ENCODE data around the gene FAS. TPM values are rescaled to one million over a fixed set of nuclear protein-coding genes. Genes with fewer than 3 reads are reported as not detected.

The FAS gene
- total and polyA plus RNA-seq, 2 experiments from 2014 or later, result 7.3 to 14.1 TPM

DNA sequence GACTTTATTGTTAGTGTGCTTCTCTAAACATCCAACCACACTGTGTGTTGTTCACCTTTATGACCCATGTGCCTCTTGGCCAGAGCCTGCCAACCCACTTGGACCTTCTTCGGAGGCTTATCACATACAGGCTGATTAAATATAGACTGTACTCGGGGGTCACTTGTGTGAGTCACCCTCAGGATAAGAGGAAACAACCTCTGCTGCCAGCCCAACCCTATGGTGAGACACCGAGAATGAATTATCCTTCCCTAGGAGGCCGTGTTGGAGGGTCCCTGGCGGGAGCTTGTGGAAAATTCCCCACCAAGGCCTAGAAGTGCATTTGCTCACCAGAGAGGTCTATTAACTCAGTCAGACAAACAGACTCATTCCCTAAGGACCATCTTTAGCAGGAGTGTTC, 63.0 kb downstream of the FAS start:
- H3K36me3 ChIP-seq (replicated peaks; ENCODE audit: insufficient read depth, low read depth), result no peaks in the 10 kb centered on the region
- H2AFZ ChIP-seq, result no peak overlapping the region
- no peaks in the 10 kb centered on the region for H4K20me1 ChIP-seq (ENCODE audit: insufficient read depth, poor library complexity, severe bottlenecking)
- no peaks in the 10 kb centered on the region for H3K27me3 ChIP-seq
- 73% methylated on average over 5 of the region's 5 CpGs for WGBS (ENCODE audit: low lambda C conversion rate, missing lambda C conversion rate)
- peak; percentile 23 for DNase-seq (ENCODE audit: low spot score)
- no peak overlapping the region for H3K4me3 ChIP-seq
- H3K4me2 ChIP-seq, result no peak overlapping the region
- no peaks in the 10 kb centered on the region for H3K4me1 ChIP-seq (ENCODE audit: insufficient read depth)
- TF ChIP-seq, protein P1, sequence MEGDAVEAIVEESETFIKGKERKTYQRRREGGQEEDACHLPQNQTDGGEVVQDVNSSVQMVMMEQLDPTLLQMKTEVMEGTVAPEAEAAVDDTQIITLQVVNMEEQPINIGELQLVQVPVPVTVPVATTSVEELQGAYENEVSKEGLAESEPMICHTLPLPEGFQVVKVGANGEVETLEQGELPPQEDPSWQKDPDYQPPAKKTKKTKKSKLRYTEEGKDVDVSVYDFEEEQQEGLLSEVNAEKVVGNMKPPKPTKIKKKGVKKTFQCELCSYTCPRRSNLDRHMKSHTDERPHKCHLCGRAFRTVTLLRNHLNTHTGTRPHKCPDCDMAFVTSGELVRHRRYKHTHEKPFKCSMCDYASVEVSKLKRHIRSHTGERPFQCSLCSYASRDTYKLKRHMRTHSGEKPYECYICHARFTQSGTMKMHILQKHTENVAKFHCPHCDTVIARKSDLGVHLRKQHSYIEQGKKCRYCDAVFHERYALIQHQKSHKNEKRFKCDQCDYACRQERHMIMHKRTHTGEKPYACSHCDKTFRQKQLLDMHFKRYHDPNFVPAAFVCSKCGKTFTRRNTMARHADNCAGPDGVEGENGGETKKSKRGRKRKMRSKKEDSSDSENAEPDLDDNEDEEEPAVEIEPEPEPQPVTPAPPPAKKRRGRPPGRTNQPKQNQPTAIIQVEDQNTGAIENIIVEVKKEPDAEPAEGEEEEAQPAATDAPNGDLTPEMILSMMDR (IDR thresholded peaks at IDR 0.05; ENCODE audit: poor library complexity), result no peak
- no peak for TF ChIP-seq EZH2phosphoT487 (IDR thresholded peaks at IDR 0.05; ENCODE audit: low read depth, severe bottlenecking, unreplicated experiment)
- TF ChIP-seq EZH2 (IDR thresholded peaks at IDR 0.05; ENCODE audit: borderline replicate concordance), result no peak
- H3K27ac ChIP-seq, result no peak overlapping the region
- no peaks in the 10 kb centered on the region for H3K9me2 ChIP-seq (replicated peaks; ENCODE audit: insufficient read depth)
- H3K9me3 ChIP-seq (ENCODE audit: low read depth), result no peaks in the 10 kb centered on the region
- no peaks in the 10 kb centered on the region for H3K79me2 ChIP-seq

DNA sequence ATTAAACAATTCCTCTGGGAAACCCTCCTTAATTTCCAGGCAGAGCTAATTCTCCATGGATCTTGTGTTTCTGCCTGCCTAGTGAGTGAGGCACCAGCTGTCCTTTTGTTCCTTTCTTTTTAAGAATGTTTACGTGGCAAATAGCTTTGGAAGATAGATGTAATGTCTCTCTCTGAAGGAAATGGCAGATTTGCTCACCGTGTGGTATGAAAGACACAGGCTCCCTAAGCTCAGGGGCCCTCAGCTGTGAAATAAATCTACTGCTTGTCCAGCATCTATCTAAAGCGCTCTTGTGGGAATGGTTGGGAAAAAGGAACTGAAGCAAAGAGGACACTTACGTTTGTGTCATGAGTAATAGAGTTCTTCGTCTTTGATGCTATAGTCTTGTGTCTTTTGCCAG, 64.6 kb downstream of the FAS start:
- TF ChIP-seq EZH2phosphoT487 (IDR thresholded peaks at IDR 0.05; ENCODE audit: low read depth, severe bottlenecking, unreplicated experiment) (no peak), EZH2 (IDR thresholded peaks at IDR 0.05; ENCODE audit: borderline replicate concordance) (no peak)
- TF ChIP-seq, protein P1 (IDR thresholded peaks at IDR 0.05; ENCODE audit: poor library complexity), result no peak
- H3K27ac ChIP-seq, result no peak overlapping the region
- no peaks in the 10 kb centered on the region for H3K9me3 ChIP-seq (ENCODE audit: low read depth)
- H3K4me1 ChIP-seq (ENCODE audit: insufficient read depth), result no peaks in the 10 kb centered on the region
- H2AFZ ChIP-seq, result no peak overlapping the region
- no peaks in the 10 kb centered on the region for H4K20me1 ChIP-seq (ENCODE audit: insufficient read depth, poor library complexity, severe bottlenecking)
- DNase-seq (ENCODE audit: low spot score), result no peak
- no peaks in the 10 kb centered on the region for H3K9me2 ChIP-seq (replicated peaks; ENCODE audit: insufficient read depth)
- H3K27me3 ChIP-seq, result no peaks in the 10 kb centered on the region
- no peaks in the 10 kb centered on the region for H3K36me3 ChIP-seq (replicated peaks; ENCODE audit: insufficient read depth, low read depth)
- H3K4me3 ChIP-seq, result no peak overlapping the region
- 62% methylated on average over 5 of the region's 5 CpGs for WGBS (ENCODE audit: low lambda C conversion rate, missing lambda C conversion rate)
- H3K79me2 ChIP-seq, result no peaks in the 10 kb centered on the region
- H3K4me2 ChIP-seq, result no peak overlapping the region

DNA sequence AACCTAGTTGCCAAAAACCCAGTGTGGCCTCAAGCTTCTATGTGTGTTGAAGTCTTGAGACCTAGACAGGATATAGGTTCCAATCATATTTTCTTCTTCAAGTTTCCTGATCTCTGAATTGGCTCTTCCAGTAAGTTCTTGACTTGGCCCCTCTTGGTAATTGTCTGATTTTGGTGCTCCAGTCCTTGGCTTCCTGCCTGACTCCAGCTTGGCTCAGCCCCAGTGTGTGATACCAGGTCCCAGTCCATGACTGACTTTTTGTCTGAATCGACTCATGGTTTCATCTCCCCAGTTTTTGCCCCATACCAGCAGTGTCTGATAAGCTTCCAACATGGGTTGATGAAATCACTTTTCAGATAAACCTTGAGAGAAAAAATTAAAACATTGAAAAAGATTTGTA, 72.3 kb downstream of the FAS start:
- no peaks in the 10 kb centered on the region for H3K4me1 ChIP-seq (ENCODE audit: insufficient read depth)
- H3K4me2 ChIP-seq, result no peak overlapping the region
- DNase-seq (ENCODE audit: low spot score), result no peak
- H4K20me1 ChIP-seq (ENCODE audit: insufficient read depth, poor library complexity, severe bottlenecking), result no peaks in the 10 kb centered on the region
- H3K9me2 ChIP-seq (replicated peaks; ENCODE audit: insufficient read depth), result no peaks in the 10 kb centered on the region
- H2AFZ ChIP-seq, result no peak overlapping the region
- no peak overlapping the region for H3K4me3 ChIP-seq
- no peaks in the 10 kb centered on the region for H3K36me3 ChIP-seq (replicated peaks; ENCODE audit: insufficient read depth, low read depth)
- H3K27ac ChIP-seq, result no peak overlapping the region
- 100% methylated on average over 1 of the region's 1 CpG for WGBS (ENCODE audit: low lambda C conversion rate, missing lambda C conversion rate)
- peaks cover 4% of the 10 kb centered on the region for H3K27me3 ChIP-seq
- H3K9me3 ChIP-seq (ENCODE audit: low read depth), result no peaks in the 10 kb centered on the region
- no peak for TF ChIP-seq EZH2 (IDR thresholded peaks at IDR 0.05; ENCODE audit: borderline replicate concordance)
- no peak for TF ChIP-seq EZH2phosphoT487 (IDR thresholded peaks at IDR 0.05; ENCODE audit: low read depth, severe bottlenecking, unreplicated experiment)
- TF ChIP-seq, protein P1 (IDR thresholded peaks at IDR 0.05; ENCODE audit: poor library complexity), result no peak
- no peaks in the 10 kb centered on the region for H3K79me2 ChIP-seq

DNA sequence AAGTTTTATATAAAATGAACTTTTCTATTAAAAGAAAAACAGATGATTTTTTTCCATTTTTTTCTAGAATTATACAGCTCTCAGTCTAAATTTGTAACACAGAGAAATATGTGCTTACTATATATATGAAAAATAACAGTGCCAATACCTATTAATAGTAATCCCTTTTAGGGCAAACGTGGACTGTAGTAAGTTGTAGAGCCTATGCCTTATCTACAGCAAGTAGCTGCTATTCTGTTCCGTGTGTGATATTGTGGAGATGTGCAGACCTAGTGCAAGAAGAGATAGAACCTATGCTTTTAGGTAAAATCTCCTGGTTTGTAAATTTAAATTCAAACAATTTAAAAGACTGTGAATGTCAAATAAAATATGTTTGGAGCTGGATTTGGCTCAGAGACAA, 72.9 kb downstream of the FAS start:
- no peaks in the 10 kb centered on the region for H3K36me3 ChIP-seq (replicated peaks; ENCODE audit: insufficient read depth, low read depth)
- peaks cover 6% of the 10 kb centered on the region for H3K27me3 ChIP-seq
- H3K4me1 ChIP-seq (ENCODE audit: insufficient read depth), result no peaks in the 10 kb centered on the region
- H2AFZ ChIP-seq, result no peak overlapping the region
- TF ChIP-seq, protein P1 (IDR thresholded peaks at IDR 0.05; ENCODE audit: poor library complexity), result no peak
- no peak for TF ChIP-seq EZH2 (IDR thresholded peaks at IDR 0.05; ENCODE audit: borderline replicate concordance)
- no peak for TF ChIP-seq EZH2phosphoT487 (IDR thresholded peaks at IDR 0.05; ENCODE audit: low read depth, severe bottlenecking, unreplicated experiment)
- H3K9me3 ChIP-seq (ENCODE audit: low read depth), result no peaks in the 10 kb centered on the region
- H3K4me3 ChIP-seq, result no peak overlapping the region
- no peaks in the 10 kb centered on the region for H3K9me2 ChIP-seq (replicated peaks; ENCODE audit: insufficient read depth)
- no peak overlapping the region for H3K27ac ChIP-seq
- H3K79me2 ChIP-seq, result no peaks in the 10 kb centered on the region
- no peak for DNase-seq (ENCODE audit: low spot score)
- no peak overlapping the region for H3K4me2 ChIP-seq
- WGBS (ENCODE audit: low lambda C conversion rate, missing lambda C conversion rate), result 67% methylated on average over 2 of the region's 2 CpGs
- H4K20me1 ChIP-seq (ENCODE audit: insufficient read depth, poor library complexity, severe bottlenecking), result no peaks in the 10 kb centered on the region

Data from hepatocyte (in vitro differentiated cells).